GM12873 (cell line): ENCODE data around the gene DIO1.

Experiments used
- CTCF ChIP-seq: IDR thresholded peaks from 2 replicates; pipeline ENCODE4 v1.5.1; 2012; ENCODE audit warnings: low read depth, mild to moderate bottlenecking, moderate library complexity, low read length, control low read depth; ENCODE audit not compliant: insufficient read depth; ENCODE audit errors: missing control alignments

Gene DIO1

DNA sequence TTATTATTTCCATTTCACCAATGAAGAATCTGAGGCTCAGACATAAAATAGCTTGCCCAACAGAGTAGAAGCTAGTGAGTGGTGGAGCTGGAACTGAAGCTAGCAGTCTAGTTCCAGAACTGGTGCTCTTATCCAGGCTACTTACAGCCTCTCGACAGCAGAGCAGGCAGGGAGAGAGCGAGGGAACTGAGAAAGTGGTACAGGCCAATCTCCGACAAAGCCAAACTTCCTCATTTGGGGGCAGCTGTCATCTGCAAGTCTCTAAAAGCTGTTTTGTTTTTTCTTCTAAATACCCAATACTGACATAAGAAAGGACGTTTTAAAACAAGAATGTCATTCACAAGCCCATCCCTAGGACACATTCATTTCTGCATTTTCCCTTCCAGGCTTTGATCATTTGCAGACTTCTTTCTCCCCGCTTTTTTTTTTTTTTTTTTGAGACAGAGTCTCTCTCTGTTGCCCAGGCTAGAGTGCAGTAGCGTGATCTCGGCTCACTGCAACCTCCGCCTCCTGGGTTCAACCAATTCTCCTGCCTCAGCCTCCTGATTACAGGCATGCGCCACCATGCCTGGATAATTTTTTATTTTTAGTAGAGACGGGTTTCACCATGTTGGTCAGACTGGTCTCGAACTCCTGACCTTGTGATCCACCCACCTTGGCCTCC lies 24.4 kb upstream of the DIO1 start:
- no peak for TF ChIP-seq CTCF

DNA sequence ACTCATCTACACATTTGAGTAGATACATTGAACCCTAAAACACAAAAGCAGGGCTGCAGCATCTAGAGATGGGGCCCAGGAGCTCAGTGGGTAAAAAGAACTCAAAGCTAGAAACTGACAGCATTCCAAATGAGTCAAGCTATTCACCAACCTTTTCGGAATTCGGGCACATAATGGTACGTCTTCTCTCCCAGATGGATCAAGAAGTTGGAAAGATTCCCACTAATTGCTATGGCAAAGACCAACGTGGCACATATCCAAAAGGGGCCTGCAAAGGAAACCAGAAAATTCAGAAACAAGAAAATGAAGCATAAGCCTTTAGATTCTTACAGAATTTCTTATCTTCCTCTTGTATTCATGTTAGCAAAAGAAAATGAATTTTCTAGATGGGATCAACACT lies 22.8 kb upstream of the DIO1 start:
- no peak for TF ChIP-seq CTCF

DNA sequence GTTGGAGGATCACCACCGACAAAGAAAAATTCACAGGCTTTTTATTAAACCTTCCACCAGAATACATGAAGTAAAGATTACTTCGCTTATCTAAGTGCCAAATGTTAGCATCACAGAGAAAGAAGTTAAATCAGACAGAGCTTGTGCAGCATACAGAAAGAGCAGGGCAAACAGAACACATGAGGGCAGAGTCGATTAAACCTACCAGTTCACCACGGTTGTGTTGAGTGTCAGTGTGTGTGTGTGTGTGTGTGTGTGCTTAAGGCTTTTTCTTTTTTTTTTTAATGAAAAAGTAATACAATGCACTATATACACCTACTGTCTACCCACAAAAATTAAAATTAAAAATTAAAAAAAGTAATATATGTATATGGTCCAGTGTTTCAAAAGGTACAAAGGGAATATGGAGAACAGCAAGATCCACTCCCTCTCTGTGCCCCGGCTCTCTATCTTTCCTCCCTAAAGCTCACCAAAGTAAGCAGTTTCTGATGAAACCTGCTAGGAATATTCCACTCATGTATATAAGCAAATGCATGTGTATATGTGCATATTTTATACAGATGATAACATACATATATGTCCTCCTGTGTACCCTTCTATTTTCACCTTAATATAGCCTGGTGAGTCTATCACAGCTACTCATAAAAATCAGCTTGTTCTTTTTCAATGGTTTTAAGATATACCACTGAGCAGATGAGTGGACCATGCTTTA lies 22.1 kb upstream of the DIO1 start:
- no peak for TF ChIP-seq CTCF

DNA sequence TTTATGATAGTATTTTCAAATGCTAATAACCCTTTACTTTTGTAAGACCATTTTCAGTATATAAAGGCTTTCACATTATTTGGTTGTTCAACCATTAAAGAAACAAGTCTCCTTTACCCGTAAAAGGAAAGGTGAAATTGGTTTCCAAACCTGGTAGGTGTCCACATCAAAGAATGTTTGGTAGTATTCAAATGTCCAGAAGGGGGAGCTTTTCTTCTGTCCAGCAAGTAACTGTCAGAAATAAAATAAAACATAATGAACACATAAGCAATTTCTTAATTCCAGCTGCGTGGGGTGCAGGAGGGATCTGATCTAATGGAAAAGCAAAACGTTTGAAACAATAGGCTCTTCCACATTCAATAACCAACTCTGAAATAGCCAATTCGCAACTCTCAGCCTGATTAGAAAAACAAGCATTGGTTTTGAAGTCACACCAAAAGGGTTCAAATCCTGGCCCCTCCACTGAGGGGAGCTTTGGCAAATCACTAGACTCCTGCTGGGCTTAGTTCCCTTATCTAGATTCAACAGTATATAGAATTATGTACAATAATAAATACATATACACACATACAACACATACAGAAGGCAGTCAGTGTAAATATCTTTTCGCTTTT lies 15.4 kb upstream of the DIO1 start:
- peak; percentile 53 for TF ChIP-seq CTCF

- TF ChIP-seq CTCF, result no peak
Measured at GRCh38 chr1:53888681-53889080, 5.3 kb upstream of the DIO1 start.

GRCh38 chr1:53889304-53890298 lies 4.4 kb upstream of the DIO1 start, which contains the start of gene YIPF1:
YIPF1 (minus strand) TSS chr1:53889797; CDS start chr1:53888937, 860 bp downstream.
- no peak for TF ChIP-seq CTCF
